ENCODE measurements around the gene OTOP2. TPM values are rescaled to one million over a fixed set of nuclear protein-coding genes. Genes with fewer than 3 reads are reported as not detected.

The OTOP2 gene
- total and polyA plus RNA-seq, 2 of the 4 experiments (the other 2 are of a cell fraction): not detected

GRCh38 chr17:74883241-74883745, 40.8 kb upstream of the OTOP2 start:
- H2AFZ ChIP-seq (replicated peaks; ENCODE audit: low read length, poor library complexity): no peak overlapping the region
- ChIA-PET POLR2A (ENCODE audit: unreplicated experiment) (no interaction called here), CTCF (no interaction called here)
- H3K36me3 ChIP-seq (ENCODE audit: control insufficient read depth, insufficient read depth, low read length): no peaks in the 10 kb centered on the region
- no peaks in the 10 kb centered on the region for H3K79me1 ChIP-seq (ENCODE audit: low read depth in 1 of 2, low read length in 2 of 2)
- in situ Hi-C loops (cut with MboI; ENCODE audit: low sequenced_read_pairs): no loop called here
- no peak overlapping the region for H2BK5ac ChIP-seq (ENCODE audit: low read depth, low read length, poor library complexity, severe bottlenecking)
- H3K4ac ChIP-seq (ENCODE audit: low read depth, low read length): no peak overlapping the region
- no peak overlapping the region for H3K23ac ChIP-seq (ENCODE audit: low read depth, low read length)
- dilution Hi-C loops (cut with HindIII; ENCODE audit: low sequenced_read_pairs, unreplicated experiment): no loop called here
- no peak overlapping the region for H2BK20ac ChIP-seq (ENCODE audit: low read depth, low read length)
- H3K4me1 ChIP-seq (ENCODE audit: control insufficient read depth, insufficient read depth, low read length): no peaks in the 10 kb centered on the region
- TF ChIP-seq SMC3 (IDR thresholded peaks at IDR 0.05; ENCODE audit: low read depth, low read length) (no peak), FOS (IDR thresholded peaks at IDR 0.05; ENCODE audit: low read depth, low read length) (no peak), NFE2L2 (IDR thresholded peaks at IDR 0.05; ENCODE audit: low read depth, low read length) (no peak), MAFK (IDR thresholded peaks at IDR 0.05; ENCODE audit: low read depth, low read length) (no peak), BHLHE40 (IDR thresholded peaks at IDR 0.05; ENCODE audit: low read depth, low read length) (peak; percentile 74)
- no peak for ATAC-seq (ENCODE audit: low read depth)
- peaks cover 55% of the 10 kb centered on the region for H3K27me3 ChIP-seq (ENCODE audit: control insufficient read depth, insufficient read depth, low read length)
- peak; percentile 20 for DNase-seq
- H3K18ac ChIP-seq (ENCODE audit: low read depth, low read length): no peak overlapping the region
- H4K20me1 ChIP-seq (ENCODE audit: insufficient read depth, low read length): no peaks in the 10 kb centered on the region
- H2AK5ac ChIP-seq (ENCODE audit: low read depth, low read length): no peak overlapping the region
- no peak overlapping the region for H4K8ac ChIP-seq (ENCODE audit: low read depth in 2 of 2, low read length in 2 of 2)
- H3K9me3 ChIP-seq (ENCODE audit: control insufficient read depth, insufficient read depth, low read length): no peaks in the 10 kb centered on the region
- H3K9ac ChIP-seq (ENCODE audit: low read depth, low read length): no peak overlapping the region
- no TSS peak for BruUV-seq (replicated peaks)
- no peak overlapping the region for H3K4me2 ChIP-seq (ENCODE audit: low read depth, low read length)
- H4K91ac ChIP-seq (ENCODE audit: insufficient read depth, low read depth, low read length): no peak overlapping the region
- no peak overlapping the region for H4K5ac ChIP-seq (ENCODE audit: low read depth, low read length)
- H3K56ac ChIP-seq (ENCODE audit: extremely low read depth, insufficient read depth, low read length): no peak overlapping the region
- no peak overlapping the region for H2BK15ac ChIP-seq (ENCODE audit: low read depth, low read length)
- no peak overlapping the region for H3K27ac ChIP-seq (ENCODE audit: insufficient read depth, low read length)
- H2BK120ac ChIP-seq (ENCODE audit: low read depth, low read length): no peak overlapping the region
- H2AK9ac ChIP-seq (replicated peaks; ENCODE audit: low read depth, low read length, poor library complexity): no peak overlapping the region
- intact Hi-C loops (cut with micrococcal nuclease): no loop called here
- no peaks in the 10 kb centered on the region for H3K9me1 ChIP-seq (ENCODE audit: insufficient read depth, low read length)
- H3K14ac ChIP-seq (replicated peaks; ENCODE audit: low read depth, low read length): no peak overlapping the region
- 62% methylated on average over 3 of the region's 15 CpGs; no CpG with 5 or more reads in 1 of the 2 experiments for WGBS, 2 experiments (ENCODE audit: extremely low coverage in 2 of 2, insufficient read length in 1 of 2)
- no peak overlapping the region for H3K4me3 ChIP-seq (ENCODE audit: insufficient read depth, low read depth, low read length)

All from IMR-90 (cell line).